NCI-H2227 (cell line): Measurements from ENCODE around the gene LAMA5.

Experiments
- DNase-seq: peaks from one replicate; lab custom pipeline; 2025; ENCODE audit not compliant: unreplicated experiment; lab: John Stamatoyannopoulos, UW

LAMA5 gene

DNA sequence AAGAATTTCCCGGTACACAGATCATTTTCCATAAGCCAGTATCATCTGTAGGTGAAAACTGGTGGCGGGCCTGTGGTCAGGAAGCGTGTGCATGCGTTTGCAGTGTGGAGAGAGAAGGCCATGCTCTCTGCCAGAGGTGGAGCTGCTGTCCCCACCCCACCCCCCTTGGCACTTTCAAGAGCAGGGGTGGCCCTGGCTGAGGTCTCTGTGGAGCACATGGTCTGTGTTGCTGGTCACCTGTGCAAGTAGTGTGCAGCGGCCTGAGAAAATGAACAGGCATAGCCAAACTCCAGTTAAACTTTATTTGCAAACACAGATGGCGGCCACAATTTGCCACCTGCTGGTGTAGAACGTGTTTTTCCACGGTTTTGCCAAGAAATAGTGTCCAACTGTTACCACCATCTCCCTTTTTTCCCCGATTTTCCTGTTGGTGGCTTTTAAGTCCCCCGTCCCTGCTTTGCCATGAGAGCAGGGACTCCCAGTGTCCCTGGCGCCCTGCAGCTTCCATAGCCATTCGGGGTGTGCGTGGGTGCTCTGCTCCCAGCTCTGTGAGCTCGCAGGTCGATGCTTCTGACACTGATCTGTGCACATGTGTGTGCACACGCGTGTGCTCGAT lies 61.9 kb downstream of the LAMA5 start:
- no peak for DNase-seq

DNA sequence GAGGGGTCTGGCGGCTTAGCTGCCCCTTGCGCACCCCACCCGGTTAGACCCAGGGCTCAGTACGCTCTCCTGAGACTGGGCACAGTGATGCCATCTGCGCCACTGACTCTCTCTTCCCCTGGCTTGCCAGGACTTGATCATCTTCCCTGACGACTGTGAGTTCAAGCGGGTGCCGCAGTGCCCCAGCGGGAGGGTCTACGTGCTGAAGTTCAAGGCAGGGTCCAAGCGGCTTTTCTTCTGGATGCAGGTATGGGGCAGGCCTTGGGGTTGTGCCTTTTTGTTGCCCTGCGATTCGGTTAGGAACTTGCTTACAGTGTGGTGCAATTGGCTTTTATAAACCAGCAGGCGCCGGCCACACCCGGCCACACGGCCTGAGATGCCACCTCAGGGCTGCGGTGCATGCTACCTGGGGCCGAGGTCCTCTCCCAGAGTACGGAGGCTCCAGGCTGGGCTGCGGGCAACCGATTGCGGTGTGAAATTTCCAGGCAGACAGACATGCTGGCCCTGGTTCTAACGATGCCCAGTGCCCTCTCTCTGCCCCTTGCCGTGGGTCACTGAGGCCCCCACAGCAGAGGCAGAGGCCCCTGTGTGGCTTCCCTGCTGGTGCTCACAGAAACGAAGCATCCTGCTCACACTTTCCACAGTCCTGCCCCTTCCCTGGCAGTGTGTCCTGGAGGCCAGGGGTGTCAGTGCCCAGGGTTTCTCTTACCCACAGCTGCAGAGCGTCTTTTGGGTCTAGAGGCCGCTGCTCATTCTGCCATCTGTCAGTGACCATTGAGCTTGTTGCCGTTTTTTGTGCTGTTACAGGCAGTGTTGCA lies 62.6 kb downstream of the LAMA5 start:
- no peak for DNase-seq

DNA sequence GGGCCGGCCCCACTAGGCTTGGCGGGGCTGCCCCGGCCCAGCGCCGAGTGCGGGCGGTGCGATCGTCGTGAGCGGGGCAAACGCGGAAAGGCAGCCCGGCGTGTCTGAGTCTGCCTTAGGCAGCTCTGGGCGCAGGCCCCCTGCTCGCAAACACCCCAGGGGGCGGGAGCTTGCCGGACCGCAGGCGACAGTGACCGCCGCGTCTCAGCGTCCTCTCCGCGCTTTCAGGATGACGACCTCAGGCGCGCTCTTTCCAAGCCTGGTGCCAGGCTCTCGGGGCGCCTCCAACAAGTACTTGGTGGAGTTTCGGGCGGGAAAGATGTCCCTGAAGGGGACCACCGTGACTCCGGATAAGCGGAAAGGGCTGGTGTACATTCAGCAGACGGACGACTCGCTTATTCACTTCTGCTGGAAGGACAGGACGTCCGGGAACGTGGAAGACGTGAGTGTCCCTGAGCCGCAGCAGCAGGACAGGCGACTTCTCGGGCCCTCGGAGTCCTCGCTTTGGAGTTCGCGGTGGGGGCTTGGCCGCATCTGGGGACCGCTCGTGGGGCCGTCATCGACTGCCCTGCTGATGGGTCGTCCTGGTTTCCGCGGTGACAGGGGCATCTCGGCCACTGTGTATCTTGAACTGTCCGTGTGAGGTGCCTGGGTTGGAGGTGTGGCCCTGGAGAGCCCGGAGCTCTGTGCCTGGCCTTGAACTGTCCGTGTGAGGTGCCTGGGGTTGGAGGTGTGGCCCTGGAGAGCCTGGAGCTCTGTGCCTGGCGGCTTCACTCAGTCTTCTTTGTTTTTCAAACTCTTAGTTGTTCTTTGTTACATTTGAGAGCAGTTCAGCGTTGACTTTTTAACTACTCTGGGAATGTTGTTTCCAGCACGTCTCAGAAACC lies 63.5 kb downstream of the LAMA5 start:
- DNase-seq = peak; percentile 63

DNA sequence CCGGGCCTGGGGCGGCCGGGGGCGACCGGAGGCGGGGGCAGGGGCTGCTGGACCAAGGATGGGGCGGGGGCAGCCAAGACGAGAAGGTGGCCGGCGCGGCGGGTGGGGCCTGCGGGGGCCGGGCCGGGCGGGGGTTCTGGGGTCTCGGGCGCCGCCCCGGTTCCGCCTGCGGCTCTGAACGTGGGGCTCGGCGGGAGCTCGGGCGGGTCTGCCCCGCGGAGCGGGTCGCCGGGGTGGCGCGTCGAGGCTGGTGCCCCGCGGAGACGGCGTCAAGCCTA lies 64.1 kb downstream of the LAMA5 start:
- DNase-seq = no peak

DNA sequence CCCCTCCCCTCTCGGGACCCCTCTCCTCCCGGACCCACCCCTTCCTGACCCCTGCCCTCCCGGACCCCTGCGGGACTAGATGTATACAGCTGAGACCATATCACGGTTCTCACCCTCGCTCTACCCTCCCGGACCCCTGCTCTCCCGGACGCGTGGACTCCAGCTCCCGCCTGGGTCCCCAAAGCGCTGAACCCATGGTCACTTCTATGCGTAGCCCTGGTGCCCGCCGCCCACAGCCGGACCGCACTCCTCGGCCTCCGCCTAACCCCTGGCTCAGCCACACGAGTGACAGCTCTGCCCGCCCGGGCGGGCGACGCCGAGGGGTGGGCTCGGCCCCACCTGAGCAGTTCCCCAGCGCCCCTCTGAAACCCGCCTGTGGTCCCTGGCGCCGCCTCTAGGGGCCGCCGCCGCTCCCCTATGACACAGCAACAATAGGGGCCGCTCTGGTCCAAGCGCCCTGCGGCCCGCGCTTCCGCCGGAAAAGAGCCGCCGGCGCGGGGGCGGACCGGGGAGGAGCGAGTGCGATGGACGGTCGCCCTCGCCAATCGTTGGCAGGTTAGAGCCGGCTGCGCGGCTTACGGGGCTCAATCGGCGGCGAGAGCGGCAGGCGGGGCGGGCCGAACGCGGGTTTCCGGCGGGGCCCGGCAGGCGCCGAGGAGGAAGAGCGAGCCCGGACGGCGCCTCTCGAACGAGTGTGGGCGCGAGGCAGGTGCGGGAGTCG lies 64.6 kb downstream of the LAMA5 start, which contains the start of gene ADRM1:
Gene ADRM1, plus strand, starts transcription at position 657 of the 721 bp plus-strand sequence. CDS start 572 bp downstream, outside the sequence.
- peak; percentile 99 for DNase-seq

DNA sequence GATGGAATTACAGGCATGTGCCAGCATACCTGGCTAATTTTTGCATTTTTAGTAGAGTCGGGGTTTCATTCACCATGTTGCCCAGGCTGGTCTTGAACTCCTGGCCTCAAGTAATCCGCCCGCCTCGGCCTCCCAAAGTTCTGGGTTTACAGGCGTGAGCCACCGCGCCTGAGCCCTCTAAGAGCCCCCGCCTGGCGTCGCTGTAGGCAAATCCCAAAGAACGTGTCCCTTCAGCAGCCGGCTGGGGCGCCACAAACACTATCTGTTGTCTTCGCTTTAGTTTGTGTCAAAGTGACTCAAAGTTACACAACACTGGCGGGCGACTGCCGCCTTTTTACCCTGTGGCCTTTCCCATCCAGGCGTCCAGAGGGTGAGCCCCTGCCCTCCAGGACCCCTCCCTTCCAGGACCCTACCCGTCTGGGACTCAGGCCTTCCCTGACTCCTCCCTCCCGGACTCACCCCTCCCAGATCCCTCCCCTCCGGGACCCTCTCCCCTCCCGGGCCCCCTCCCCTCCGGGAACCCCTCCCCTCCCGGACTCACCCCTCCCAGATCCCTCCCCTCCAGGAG lies 65.3 kb downstream of the LAMA5 start:
- peak; percentile 95 for DNase-seq

DNA sequence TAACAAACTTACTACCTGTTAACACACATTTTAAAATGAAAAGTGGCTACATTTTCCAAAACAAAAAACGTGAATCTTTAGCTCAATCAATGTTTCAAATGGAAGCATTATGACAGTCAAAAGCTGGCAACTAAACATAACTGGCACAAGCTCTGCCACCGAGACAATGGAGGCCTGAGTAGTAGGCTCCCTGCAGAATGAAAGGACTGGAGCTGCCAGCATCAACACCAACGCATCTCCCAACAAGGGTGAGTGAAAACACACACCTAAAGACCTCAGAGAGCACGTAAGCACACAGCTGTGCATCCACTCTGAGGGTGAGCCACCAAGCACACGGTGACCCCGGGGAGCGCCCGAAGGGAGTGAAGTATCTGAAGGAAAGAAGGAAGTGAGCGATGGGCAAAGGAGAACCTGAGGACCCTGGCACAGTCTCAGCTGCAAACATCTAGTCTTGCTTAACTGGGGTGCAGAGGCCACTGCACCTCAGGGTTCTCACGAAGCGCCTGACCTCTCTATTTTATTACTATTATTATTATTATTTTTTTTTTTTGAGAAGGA lies 65.9 kb downstream of the LAMA5 start:
- no peak for DNase-seq

DNA sequence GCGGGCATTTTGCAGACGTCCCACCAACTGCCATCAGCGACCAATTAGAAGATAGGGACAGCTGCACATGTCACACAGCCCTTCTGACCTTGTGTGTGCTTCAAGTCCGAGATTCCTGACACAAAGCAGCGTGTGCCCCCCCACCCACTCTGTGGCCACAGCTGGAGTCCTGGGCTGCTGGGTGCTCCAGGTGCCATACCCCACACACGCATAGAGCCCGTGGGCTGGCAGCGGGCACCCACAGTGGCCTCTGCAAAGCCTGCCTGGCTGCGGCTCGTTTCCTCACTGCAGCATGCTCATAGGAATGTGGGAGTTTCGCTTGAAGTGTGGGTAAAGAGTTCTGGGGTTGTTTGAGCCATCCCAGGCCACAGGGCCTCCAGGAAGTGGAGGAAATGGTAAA lies 66.8 kb downstream of the LAMA5 start:
- no peak for DNase-seq

DNA sequence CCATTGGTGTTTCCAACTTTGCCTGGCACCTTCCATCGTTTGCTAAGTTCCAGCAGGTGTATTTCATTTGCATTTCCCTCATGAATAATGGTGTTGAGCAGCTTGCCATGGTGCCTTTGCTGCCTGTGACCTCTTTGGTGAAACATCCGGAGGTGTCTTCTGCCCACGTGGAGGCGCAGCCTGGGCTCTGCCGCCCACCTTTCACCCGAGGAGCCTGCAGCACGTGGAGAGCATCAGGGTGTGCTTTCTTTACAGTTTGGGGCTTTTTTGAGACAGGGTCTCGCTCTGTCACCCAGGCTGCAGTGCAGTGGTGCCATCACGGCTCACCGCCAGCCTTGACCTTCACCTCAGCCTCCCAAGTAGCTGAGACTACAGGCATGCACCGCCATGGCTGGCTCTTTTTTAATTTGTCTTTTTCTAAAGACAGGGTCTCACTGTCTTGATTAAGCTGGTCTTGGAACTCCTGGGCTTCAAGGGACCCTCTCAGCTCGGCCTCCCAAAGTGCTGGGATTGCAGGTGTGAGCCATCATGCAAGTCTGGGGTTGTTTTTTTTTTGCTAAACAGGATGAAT lies 67.4 kb downstream of the LAMA5 start:
- no peak for DNase-seq

DNA sequence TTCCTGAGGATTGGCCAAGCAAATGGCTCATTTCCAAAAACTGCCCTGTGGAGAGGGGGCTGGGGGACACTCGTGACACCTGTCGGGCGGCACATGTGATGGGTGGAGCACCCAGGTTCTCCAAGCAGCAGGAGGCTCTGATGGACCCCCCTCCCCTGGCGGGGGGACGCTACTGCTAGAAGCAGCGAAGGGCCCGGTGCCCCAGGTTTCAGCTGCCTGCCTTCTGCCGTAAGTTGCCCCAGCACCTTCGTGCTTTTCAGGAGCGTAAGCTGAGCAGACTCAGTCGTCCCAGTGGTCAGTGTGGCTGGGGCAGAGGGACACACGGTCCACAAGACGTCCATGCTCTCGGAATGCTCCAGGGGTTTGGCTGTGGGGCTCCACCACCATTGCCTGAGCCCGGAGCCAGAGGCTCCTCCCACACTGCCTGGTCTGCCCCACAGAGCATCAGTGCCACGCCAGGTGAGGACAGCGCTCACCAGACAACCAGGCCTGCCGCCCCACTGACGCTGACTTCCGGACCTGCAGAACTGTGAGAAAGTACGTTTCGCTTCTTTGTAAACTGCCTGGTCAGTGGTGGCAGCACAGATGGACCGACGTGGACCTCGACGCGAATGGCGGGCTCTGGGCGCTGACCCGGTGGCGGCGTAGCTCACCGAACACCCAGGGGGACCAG lies 68.4 kb downstream of the LAMA5 start:
- DNase-seq = no peak

DNA sequence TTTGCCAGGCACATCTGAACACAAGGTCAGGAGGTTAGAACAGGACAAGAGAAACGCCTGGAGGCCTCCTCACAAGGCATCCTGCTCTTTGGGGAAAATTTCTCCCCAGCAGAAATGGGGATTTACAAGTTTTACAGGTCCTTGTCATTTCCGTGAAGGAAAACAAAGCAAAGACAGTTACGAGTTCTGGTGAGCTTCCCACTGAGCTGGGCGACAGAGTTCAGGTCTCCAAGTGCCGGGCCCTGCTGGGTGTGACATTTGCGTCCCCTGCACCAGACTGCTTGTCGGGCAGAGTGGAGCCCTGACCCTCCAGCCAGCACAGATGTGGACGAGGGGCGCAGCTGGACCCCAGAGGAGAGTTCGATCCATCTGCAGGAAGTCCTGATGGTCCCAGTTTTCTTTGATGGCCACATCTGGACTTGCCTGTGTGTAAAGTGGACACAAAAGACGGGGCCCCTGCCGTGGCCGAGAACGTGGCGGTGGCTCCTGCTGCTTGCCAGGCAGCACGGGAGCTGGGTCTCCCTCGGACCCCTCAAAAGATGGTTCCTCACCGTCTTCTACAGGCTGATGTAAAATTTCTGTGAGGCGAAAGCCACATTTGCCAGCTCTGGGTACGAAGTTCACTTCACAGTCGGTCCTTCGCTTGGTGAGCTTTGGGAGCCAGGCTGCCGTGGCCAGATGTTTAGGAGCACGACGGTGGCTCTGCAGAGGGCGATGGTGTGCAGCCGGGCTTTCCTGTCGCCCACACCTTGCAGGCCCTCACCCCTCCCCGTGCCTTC lies 69.5 kb downstream of the LAMA5 start:
- no peak for DNase-seq

DNA sequence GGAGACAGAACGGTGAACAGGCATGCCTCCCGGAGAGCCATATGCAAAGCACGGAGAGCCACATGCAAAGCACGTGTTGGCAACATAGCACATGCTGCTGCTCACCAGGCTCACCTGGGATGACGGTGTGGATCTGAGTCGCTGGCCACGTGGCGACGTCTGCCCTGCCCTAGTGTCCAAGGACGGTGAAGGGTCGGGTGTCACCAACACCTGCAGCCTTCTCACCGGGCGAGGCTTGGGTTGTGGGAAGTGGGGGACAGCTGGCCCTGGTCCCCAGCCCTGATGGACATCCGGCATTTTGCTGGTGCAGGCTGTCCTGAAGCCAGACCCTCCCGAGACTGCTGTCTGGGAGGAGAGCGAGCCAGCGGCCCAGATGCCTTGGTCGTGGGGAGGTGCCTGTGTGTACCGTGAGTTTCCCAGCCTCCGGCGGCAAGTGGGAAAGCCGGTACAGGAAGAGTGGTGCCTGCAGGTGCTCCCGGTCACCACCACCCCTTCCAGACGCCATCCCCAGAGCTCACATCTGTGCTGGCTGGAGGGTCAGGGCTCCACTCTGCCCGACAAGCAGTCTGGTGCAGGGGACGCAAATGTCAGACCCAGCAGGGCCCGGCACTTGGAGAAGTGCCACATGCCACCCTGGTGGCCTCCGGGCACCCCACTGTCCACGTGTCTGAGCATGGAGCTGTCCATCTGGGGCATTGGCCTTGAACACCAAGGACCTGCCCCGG lies 70.2 kb downstream of the LAMA5 start:
- DNase-seq = no peak

DNA sequence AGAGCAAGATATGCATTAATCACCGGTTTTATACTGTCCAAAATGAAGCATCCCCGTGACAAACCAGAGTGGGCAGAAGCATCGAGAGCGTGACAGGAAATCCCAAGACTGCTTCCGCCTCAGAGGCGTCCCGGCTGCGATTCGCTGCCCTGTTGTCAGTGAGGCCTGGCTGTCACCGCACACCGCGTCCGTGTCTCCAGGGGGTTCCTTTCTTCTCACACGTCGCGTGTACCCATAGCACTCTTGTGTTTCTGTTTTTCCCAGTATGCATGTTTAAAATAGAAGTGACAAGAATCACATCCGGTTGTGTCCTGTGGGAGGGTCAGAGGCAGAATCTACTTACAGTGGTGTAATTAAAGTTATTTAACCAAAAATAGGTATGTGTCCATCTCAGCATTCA lies 72.6 kb downstream of the LAMA5 start:
- no peak for DNase-seq

DNA sequence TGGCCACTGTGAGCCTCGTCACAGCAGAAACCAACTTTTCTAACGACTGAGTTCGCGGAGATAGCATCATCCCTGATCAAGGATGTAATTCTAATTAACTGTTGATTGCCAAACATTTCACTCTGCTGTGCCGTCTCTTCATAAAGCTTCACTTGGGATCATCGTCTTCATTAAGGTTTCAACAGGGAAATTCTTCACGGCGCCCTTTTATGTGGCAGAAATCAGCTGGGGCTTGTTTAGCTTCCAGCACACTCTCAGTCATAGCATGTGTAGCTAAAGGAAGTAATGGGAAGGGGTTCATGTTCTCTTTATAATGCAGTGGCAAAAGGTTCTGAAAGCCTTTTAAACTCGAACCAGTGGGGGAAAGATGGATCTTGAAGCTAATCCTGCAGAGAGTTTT lies 73.2 kb downstream of the LAMA5 start:
- no peak for DNase-seq

DNA sequence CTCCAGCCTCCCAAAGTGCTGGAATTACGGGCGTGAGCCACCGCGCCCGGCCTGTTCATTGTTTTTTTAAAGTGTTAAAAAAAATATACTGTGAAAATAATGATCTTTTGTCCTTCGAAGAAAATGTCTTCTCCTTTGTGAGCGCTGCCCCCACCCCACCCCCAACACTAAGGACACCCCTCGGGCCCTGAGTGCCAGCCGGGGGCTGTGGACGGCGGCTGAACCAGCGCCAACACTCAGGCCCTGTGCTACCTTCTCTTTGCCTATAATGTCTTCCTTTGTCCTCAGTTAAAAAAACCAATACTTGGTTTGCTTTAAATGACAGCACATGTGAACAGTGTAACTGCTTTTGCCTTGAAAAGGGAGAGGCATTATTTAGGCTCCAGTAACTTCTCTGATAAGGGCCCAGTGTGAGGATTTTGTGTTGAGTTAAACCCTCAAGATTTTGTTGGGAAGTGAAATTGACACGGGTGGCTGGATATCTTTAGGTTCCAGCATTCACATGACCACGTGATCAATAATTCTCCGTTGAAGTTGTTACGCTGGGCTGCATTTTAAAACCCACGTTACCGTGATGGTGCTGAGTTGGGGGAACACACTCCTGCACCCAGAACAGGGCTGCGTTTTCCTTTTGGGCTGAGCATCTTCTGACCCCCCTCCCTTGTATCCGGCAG lies 73.9 kb downstream of the LAMA5 start:
- DNase-seq = no peak

DNA sequence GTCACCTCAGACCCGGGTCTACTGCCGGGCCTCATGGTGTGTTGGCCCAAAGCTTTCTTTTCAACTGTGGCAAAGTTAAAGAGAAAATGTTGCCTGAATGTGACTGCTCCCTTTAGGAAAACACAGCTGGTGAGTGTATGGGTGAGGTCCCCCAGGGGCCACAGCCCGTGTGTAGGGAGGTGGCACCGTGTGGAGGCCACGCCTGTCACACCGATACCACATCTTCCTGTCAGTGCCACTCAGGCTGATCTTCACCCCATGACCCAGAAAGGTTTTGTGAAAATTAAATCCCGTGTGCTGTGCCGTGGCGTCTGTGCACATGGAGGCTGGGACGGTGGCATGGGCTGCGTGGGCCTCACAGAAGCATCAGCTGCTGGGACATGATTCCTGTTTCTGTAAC lies 75.0 kb downstream of the LAMA5 start:
- no peak for DNase-seq

DNA sequence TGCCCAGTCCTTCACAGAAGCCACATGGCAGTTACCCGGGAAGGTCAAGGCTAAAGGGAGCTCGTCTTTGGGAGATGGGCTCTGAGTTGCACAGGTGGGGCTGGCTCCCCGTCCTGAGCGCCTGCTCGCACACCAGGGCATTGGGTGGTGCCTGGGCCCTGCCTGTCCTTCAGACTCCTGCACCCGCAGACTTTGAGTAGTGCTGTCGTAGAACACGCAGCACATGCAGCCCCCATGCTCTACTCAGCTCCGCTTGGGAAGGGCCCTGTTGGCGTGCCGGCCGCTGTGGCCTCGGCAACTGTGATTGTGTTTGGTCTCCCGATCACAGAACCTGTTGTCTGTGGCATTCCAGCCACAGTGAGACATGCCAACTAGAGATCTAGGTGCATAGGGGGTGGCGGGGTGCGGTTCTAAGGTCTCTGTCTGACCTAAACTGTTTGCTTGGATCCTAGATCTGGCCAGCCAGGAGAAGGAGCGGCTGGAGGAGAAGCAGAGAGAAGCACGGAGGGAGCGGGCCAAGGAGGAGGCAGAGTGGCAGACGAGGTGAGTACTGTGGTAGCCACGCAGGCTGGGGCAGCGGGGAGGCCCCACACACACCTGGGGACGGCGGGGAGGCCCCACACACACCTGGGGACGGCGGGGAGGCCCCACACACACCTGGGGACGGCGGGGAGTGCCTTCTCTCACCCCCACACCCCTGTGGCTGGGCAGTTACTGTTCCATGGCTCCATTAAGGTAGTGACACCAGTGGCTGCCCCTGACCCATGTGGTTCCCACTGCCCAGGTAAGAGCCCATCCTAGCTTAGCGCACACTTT lies 75.7 kb downstream of the LAMA5 start:
- DNase-seq = no peak
